RPMI7951 (cell line): ENCODE results near the gene TMPRSS11D. TPM values are rescaled to one million over a fixed set of nuclear protein-coding genes. Genes with fewer than 3 reads are reported as not detected.

Experiments used
- total RNA-seq: library from RNA; depleted of rRNA; stranded (reverse); fragments of >200 nt; shearing (Covaris generic); gene quantifications from 2 replicates; pipeline ENCODE4 v1.2.3, GENCODE V29; 2014; rRNA removed

TMPRSS11D gene
- total RNA-seq, 1 experiment from 2014 or later = not detected

Other genes starting within 250 kb of the TMPRSS11D start
- 157 and 162 TPM in 2 replicates for gene UBA6, start 182.8 kb downstream of the TMPRSS11D start, total RNA-seq
- gene GNRHR, start 129.6 kb downstream of the TMPRSS11D start, total RNA-seq = not detected in 2 replicates
- gene TMPRSS11A, start 79.5 kb upstream of the TMPRSS11D start, total RNA-seq = not detected in 2 replicates
- 0.10 TPM in 1 of 2 replicates, not detected in the other for gene TMPRSS11F, start 245.9 kb upstream of the TMPRSS11D start, total RNA-seq